ENCODE measurements around the gene MAPKAPK3.

MAPKAPK3 gene

DNA sequence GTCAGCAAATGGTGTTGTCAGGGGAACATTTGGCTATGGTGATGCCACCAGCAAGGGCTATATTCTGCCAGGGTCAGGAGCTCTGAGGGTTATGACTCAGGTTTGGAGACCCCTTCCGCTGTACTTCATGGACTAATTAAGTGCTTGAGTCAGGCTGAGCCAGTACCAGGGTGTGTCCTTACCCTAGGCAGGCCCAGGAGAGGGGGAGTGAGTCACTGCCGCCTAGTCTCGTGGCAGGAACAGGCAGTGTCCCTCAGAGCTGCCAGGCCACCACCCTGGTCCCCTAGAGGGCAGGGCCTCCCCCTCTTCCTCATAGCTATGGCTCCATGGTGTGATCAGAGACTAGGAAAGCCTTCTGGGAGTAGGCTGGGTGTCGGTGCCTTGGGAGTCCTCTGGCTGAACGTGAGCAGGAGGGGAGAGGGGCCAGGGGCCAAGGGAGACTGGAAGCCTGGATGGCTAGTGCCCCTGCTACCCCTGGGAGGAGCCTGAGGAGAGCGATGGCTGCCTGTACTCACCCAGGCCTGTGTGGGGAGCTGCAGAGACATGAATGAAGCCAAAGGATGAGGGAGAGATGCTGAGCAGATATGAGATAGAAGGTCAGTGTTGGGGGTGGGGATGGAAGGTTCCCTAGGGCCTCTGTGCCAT lies 10.6 kb downstream of the MAPKAPK3 start:
- no peak for DNase-seq (ENCODE audit: low read depth)

DNA sequence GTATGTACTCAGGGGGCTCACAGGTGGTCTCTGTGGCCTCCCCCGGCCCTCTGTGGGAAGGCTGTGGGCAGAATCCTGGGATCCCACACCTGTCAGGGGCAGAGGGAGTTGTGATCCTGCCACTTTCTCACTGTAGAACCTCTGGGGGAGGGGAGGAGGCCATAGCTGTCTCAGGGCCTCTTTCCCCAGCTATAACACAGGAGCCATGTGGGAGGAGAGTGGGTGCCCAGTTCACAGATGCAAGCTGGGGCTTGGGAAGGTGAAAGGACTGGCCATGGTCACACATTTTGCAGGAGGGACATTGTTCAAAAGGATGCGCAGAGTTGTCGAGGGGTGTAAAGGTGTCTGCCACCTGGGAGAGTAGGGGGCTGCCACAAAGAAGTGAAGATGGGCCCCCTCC lies 11.7 kb downstream of the MAPKAPK3 start:
- no peak for DNase-seq (ENCODE audit: low read depth)

- no peak for DNase-seq (ENCODE audit: low read depth)
Observed at GRCh38 chr3:50630394-50630793, 13.4 kb downstream of the MAPKAPK3 start.

DNA sequence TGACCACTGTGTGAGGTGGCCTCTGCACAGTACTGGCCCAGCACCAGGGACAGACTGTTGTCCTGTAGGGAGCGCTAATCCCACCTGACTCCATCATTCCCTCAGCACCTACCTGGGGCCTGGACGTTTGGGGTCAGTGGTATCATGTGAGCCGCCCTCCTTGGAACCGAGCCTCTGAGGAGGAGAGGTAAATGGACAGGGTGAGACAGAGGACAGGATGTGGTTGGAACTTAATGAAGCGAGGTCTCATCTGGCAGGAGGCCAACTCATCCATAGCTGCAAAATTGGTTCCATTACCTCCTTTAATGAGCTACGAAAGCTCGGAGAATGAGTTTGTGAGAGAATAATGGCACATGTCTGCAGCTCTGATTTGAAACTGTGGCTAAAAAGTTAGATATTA lies 13.9 kb downstream of the MAPKAPK3 start:
- DNase-seq (ENCODE audit: low read depth), result no peak

DNA sequence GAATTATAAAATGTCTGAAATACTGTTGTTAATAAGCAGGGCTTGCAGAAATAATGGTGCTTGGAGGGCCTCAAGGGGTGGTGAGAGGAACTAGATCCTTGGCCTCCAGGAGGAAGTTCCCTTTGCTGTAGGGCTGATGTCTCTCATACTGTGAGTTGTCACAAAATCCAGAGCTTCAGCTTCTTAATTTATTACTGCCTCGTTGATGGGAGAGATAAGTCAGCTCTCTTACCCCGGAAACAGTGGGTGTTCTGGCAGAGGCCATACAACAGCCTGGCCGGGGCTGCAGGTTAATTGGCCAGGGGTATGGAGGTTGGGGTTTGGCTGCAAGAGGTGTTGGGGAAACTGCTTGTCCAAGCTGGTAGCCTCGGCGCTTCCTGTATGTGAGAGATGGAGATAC lies 15.5 kb downstream of the MAPKAPK3 start:
- DNase-seq (ENCODE audit: low read depth), result no peak

GRCh38 chr3:50633230-50633790 lies 16.4 kb downstream of the MAPKAPK3 start:
- DNase-seq (ENCODE audit: low read depth), result no peak

DNA sequence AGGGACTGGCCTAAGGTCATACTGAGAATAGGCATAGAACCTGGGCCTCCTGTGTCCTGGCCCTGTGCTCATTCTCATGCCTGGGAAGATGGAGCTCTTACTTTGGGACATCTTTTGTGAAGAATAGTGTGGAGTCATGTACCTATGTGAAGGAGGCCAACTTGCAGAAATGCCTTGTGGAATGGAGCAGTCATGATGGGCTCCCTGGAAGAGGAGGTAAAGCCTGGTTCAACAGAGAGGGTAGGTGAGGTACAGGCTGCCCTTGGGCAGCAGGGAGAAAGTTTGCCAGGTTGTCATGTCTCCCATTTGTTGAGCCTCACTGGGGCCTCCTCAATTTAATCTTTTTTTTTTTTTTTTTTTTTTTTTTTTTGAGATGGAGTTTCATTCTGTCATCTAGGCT lies 18.1 kb downstream of the MAPKAPK3 start:
- DNase-seq (ENCODE audit: low read depth), result no peak

DNA sequence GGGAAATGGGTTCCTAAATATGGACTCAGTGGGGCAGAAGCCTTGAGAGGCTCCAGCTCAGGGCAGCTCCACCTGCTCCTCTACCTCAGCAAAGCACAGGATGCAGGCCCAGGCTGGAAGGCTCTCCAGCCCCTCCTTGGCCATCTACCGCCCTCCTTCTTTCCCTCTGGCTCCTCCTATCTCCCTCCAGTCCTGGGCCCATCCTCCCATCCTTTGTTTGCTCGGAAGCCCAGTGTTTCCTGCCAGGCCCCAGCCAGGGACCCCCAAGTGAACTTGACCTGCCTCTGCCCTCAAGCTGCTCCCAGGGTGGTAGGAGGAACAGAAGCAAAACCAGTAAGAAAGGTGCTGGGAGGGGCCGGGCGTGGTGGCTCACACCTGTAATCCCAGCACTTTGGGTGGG lies 20.1 kb downstream of the MAPKAPK3 start:
- no peak for DNase-seq (ENCODE audit: low read depth)

- DNase-seq (ENCODE audit: low read depth), result no peak
Observed at GRCh38 chr3:50637945-50638344, 21.0 kb downstream of the MAPKAPK3 start.

- DNase-seq (ENCODE audit: low read depth), result no peak
Observed at GRCh38 chr3:50639055-50639494, 22.1 kb downstream of the MAPKAPK3 start.

GRCh38 chr3:50642382-50642781 lies 25.4 kb downstream of the MAPKAPK3 start:
- DNase-seq (ENCODE audit: low read depth), result no peak

DNA sequence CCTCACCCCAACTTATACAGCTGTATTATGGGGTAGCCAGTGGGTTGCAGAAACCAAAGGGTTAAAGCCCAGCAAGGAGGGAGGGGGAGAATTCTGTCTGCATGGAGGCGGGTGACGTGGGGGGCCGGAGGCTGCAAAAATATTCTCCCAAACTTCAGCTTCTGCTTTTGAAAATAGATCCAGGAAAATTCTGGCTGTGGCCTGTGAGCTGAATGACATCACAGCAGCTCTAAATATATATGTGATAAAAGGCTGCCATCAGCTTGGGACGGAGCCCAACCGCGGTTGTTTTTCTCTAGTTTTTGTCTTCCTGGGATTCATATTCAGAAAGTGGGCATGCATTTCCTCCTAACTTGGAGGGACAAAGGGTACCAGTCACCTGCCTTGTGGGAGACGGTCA lies 27.6 kb downstream of the MAPKAPK3 start:
- no peak for DNase-seq (ENCODE audit: low read depth)

GRCh38 chr3:50645378-50645777 lies 28.4 kb downstream of the MAPKAPK3 start:
- no peak for DNase-seq (ENCODE audit: low read depth)

- DNase-seq (ENCODE audit: low read depth), result no peak
Observed at GRCh38 chr3:50648313-50648712, 31.4 kb downstream of the MAPKAPK3 start.

GRCh38 chr3:50648944-50649343 lies 32.0 kb downstream of the MAPKAPK3 start:
- DNase-seq (ENCODE audit: low read depth), result no peak

GRCh38 chr3:50649451-50649931 lies 32.5 kb downstream of the MAPKAPK3 start:
- DNase-seq (ENCODE audit: low read depth), result no peak

GRCh38 chr3:50650018-50650417 lies 33.1 kb downstream of the MAPKAPK3 start:
- DNase-seq (ENCODE audit: low read depth), result no peak

GRCh38 chr3:50651445-50651844 lies 34.5 kb downstream of the MAPKAPK3 start:
- no peak for DNase-seq (ENCODE audit: low read depth)

- DNase-seq (ENCODE audit: low read depth), result no peak
Observed at GRCh38 chr3:50651920-50652529, 35.1 kb downstream of the MAPKAPK3 start.

DNA sequence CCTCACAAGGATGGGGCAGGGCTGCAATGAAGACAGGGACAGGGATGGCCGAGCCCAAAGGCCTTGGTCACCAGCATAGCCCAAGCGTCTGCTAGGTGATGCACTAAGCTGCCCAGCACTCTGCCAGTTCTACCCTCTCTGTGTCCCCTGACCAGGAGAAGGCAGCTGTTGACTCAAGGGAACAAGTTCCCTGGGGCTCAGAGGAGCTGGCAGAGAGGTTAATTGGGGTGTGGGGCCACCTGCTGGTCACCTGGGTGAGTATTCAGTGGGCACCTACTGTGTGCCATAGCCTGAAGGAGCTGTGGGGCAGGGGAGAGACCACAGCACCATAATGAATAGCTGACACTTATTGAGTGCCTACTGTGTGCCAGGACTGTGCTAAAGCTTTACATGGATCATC lies 35.8 kb downstream of the MAPKAPK3 start:
- no peak for DNase-seq (ENCODE audit: low read depth)

DNA sequence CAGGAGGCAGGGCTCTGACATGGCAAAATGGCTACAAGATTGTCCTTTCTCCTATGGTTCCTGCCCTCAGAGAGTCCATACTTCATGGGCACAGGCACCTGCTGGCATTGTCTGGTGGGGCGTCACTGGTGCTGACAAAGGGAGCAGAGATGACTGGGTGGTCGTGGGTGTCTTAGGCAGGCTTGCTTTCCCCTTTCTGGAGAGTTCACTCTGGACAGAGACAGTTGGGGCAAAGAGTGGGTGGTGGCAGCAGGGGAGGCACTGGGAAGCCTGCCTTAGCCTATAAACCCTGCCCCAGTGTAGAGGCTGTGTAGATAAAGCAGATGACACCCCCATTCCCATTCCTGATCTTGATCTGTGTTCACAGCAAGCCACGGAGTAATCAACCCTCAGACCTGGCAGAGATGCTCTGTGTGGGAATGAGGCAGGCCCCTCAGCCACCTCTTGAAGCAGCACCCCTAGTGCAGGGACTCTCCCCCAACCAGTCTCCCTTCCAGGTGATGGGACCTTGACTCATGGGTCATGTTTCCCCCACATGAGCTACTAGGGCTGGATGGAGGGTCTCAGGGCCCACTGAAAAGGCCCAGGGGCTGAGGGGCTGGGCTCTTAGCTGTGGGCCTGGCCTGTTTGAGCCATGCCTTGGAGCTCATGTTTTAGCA lies 37.1 kb downstream of the MAPKAPK3 start:
- no peak for DNase-seq (ENCODE audit: low read depth)

DNA sequence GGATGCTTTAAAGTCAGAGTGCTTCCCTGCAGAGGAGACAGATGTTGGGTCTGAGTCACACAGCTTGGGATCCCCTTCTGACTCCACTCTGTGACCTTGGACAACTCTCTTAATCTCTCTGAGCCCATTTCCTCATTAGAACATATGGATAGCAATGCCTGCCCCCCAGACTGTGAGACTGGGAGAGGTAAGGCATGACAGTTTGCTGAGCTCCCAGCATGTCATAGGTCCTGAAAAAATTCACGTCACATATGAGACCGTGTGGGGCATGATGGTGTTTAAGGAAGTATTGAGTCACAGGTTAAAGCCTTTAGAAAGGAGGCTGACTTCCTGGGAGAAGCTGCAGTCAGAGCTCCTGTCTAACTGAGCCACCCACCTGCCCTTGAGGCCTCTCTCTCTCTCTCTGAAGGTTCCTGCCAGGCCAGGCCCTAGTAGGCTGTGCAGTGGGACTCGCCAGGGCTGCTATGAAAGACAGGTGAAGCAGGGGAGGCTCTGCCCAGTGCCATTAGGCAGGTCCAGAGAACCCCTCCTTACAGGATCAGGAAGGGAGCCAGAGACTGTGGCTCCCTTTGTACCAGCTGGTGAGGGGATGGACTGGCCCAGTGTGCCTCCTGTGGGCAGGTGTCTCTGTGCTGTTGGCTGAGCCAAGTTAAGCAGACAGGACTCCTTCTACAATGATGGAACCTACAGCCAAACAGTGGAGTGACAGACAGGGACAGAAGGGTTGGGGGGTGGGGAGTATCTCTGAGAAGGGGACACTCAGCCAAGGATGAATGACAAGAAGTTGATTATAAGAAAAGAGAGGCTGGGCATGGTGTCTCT lies 38.3 kb downstream of the MAPKAPK3 start:
- no peak for DNase-seq (ENCODE audit: low read depth)

Data from CMK (cell line).